GM21723 (cell line): ENCODE data around the gene PRC1.
A peak's percentile ranks its signal among the peaks of the same experiment; 100 is the strongest.

ENCODE experiments used
- ATAC-seq: cut with Tn5 transposase; IDR thresholded peaks from one replicate; pipeline ENCODE4 v1.9.1; 2021; ENCODE audit warnings: mild to moderate bottlenecking, moderate library complexity; ENCODE audit not compliant: unreplicated experiment

PRC1 gene

DNA sequence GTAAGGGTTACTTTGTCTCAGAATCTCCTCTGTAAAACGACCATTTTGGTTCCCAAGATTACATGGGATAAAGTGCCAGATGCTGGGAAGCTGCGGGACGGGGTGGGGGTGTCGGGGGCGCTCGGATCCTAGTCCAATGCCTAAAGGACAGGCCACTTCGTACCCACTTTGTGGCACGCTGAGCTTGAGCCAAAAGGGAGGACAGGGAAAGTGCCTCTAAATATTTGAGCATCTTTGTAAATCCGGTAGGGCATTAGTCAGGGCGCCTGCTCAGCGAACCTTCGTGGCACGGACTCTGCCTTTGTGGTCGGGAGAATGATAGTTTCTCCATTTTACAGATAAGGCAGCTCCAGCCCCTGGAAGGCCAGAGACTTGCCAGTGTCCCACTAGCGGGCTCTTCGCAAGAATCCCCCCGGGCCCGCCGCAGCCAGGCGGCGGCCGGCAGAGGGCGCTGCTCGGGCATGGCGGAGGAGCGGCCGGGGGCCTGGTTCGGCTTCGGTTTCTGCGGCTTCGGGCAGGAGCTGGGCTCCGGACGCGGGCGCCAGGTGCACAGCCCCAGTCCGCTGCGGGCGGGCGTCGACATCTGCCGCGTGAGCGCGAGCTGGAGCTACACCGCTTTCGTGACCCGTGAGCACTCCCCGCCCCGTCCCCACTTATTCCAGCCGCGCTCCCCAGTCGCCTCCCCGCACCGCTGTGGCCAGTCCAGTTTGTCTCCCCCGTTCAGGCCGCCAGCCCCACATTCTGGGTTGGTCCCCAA lies 37.9 kb downstream of the PRC1 start:
- ATAC-seq: peak; percentile 22

DNA sequence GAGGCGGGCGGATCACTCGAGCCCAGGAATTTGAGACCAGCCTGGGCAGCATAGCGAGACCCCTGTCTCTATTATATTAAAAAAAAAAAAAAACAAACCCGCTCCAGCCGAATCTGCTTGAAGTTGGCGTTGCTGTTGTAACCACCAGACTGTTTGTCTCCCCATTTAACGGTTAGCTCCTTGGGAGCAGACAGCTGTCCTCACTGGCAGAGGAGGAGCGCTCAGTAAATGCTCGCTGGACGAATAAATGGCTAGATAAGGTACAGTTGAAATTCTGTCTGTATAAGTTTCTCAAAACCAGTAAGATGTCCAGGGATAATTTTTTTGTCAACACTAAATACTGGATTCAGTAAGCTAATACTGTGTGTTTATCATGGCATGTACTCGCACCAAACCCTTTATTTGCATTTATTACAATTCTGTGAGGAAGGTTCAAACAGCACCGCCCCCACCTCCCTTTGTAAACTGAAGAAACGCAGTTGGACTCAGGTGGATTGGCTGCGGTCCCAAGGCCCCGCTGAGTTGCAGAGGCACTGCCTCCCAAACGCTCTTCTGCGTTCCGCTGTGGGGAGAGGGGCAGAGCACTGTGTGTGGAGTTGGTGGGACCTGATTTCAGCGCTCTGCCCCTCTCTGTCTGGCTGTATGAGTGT lies 38.6 kb downstream of the PRC1 start:
- no peak for ATAC-seq

GRCh38 chr15:90954712-90955623 lies 39.4 kb downstream of the PRC1 start, which contains the start of gene RCCD1:
Gene RCCD1, plus strand, starts transcription at chr15:90954884. Its CDS starts 1,851 bp downstream, at chr15:90956735.
- peak; percentile 90 for ATAC-seq

GRCh38 chr15:90953947-90954711 lies 40.2 kb downstream of the PRC1 start:
- ATAC-seq: no peak

DNA sequence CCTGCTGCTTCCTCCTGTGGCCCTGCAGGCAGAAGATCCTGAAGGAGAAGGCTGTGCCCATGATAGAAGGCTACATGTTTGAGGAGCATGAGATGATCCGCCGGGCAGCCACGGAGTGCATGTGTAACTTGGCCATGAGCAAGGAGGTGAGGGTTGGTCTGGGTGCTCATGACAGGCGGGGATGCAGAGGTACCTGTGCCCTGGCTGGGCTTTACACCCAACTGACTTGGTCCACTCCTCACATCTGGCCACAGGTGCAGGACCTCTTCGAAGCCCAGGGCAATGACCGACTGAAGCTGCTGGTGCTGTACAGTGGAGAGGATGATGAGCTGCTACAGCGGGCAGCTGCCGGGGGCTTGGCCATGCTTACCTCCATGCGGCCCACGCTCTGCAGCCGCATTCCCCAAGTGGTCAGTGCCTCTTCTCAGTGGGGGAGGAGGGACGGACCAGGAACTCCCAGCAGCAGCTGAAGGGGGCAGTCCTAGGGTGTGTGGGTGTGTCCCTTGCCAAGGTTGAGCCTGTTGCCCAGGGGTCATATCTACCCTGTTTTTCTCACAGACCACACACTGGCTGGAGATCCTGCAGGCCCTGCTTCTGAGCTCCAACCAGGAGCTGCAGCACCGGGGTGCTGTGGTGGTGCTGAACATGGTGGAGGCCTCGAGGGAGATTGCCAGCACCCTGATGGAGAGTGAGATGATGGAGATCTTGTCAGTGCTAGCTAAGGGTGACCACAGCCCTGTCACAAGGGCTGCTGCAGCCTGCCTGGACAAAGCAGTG lies 41.2 kb downstream of the PRC1 start:
- ATAC-seq: no peak

DNA sequence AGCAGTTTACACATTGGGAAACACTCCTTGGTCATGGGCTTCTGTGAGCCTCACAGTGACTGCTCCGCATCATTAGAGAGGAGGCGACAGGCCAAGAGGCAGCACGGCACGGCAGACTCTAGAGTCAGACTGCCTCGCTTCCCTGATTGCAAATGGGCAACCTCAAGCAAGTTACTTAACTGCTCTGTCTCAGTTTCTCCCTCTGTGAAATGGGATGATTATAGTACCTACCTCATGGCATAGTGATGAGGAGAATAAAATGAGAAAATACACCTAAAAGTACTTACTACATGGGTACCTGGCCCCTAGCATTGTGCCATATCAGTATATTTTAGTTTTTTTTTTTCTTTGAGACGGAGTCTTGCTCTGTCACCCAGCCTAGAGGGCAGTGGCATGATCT lies 43.7 kb downstream of the PRC1 start:
- ATAC-seq: no peak

- no peak for ATAC-seq
Measured at GRCh38 chr15:90949979-90950675, 44.2 kb downstream of the PRC1 start.

- no peak for ATAC-seq
Measured at GRCh38 chr15:90948506-90948905, 45.8 kb downstream of the PRC1 start.

GRCh38 chr15:90947577-90948357 lies 46.6 kb downstream of the PRC1 start:
- ATAC-seq: no peak

DNA sequence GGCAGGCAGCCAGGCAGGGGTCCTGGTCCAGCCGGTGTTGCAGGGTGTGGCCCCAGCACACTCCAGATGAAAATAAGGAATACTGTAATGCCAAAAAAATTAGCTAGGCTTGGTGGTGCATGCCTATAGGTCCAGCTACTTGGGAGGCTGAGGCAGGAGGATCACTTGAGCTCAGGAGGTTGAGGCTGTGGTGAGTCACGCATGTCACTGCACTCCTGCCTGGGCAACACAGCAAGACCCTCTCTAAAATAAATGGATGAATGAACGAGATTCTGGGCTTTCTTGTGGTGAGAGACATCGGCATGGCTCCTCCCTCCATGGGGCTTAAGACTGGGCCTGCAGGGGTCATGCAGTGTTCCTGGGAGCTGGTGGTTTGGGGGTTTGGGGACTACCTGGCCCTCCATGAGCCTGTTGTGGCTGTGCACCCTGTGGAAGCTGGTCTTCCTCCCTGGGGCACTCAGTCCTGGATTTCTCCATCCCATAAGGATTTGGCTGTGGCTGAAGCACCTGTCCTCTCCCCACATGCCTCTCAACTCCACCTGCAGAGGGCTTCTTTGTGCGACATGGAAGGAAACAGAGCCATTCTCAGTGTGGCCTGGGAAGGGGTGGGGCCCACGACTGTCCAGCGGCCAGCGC lies 47.3 kb downstream of the PRC1 start:
- ATAC-seq: no peak

DNA sequence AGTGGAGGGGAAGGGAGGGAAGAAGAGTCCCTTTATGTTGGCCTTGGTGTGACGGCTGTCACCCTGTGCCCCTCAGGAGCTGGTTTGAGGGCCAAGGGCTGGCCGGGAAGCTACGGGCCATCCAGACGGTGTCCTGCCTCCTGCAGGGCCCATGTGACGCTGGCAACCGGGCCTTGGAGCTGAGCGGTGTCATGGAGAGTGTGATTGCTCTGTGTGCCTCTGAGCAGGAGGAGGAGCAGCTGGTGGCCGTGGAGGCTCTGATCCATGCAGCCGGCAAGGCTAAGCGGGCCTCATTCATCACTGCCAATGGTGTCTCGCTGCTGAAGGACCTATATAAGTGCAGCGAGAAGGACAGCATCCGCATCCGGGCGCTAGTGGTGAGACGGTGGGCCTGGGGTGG lies 47.8 kb downstream of the PRC1 start:
- ATAC-seq: no peak

- ATAC-seq: no peak
Measured at GRCh38 chr15:90945091-90945490, 49.2 kb downstream of the PRC1 start.

- ATAC-seq: no peak
Measured at GRCh38 chr15:90942354-90943120, 51.8 kb downstream of the PRC1 start.

DNA sequence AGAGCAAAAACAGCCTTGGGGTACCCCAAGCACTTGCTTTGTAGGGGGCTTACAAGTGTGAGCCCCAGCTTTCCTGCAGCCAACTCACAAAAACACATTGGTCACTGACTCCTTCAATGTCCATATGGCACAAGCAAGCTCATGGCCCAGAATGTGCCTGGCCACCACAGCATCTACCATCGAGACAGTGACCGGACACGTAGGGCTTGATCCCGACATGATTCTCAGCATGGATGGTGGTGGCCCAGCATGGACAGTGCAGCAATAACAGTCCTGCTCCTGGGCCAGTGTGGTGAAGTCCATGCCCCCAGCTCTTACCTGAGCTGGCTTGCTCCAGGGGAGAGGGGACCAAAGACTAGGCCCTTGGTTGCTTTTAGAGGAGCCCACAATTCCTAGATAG lies 53.3 kb downstream of the PRC1 start:
- no peak for ATAC-seq

DNA sequence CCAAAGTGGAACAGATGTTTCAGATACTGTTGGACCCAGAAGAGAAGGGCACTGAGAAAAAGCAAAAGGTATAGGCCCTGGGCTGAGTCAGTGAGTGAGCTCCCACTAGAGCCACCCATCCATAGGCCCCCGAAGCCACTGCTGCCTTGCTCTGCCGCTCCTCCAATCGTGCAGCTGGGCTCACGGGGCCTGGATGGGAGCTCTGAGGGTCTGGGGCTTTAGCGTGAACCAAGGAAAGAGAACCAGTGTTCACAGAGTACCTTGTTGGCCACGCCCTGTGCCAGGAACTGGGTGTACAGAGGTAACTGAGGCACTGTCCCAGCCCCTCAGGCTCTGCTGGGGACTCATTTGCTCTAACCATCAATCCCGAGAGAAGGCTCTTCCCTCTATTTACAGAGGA lies 54.6 kb downstream of the PRC1 start:
- no peak for ATAC-seq

DNA sequence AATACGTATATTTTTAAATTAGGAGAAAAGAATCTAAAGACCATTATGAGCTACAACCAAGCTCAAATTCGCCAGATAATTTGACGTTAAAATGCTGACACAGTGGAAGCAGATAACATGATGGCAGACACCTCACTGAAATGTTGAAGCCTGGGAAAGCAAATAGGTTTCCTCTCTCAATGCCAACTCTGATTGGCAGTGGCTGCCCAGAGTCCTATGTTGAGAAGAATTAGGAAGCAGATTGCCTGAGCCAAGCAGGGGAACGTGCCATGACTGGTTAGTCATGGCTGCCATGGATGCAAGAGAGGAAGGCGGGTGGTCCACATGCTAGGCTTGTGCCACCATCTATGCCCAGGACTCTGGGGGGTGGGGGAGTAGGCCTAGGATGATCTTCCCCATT lies 56.1 kb downstream of the PRC1 start:
- no peak for ATAC-seq

GRCh38 chr15:90936823-90937222 lies 57.5 kb downstream of the PRC1 start:
- no peak for ATAC-seq
